BLaER1 (cell line): ENCODE measurements around the gene PITHD1.
A peak's percentile ranks its signal among the peaks of the same experiment; 100 is the strongest.
"Not testable (repeated sequence)": the region's sequence is repeated elsewhere in the genome, so short reads cannot be mapped to it uniquely, and the experiment has no call there.

Experiments
- H3K27ac ChIP-seq: shearing (Covaris generic); formaldehyde crosslinking; 2 replicates; pipeline ENCODE4 v1.8.1; 2022
- H3K27me3 ChIP-seq: shearing (Covaris generic); formaldehyde crosslinking; 2 replicates; pipeline ENCODE4 v1.8.1; 2022
- H3K36me3 ChIP-seq: shearing (Covaris generic); formaldehyde crosslinking; 2 replicates; pipeline ENCODE4 v1.8.1; 2022
- H3K4me1 ChIP-seq: shearing (Covaris generic); formaldehyde crosslinking; 2 replicates; pipeline ENCODE4 v1.8.1; 2022
- H3K4me2 ChIP-seq: shearing (Covaris generic); formaldehyde crosslinking; 2 replicates; pipeline ENCODE4 v1.8.1; 2022
- H3K4me3 ChIP-seq: shearing (Covaris generic); formaldehyde crosslinking; 2 replicates; pipeline ENCODE4 v1.8.1; 2022
- H3K9ac ChIP-seq: shearing (Covaris generic); formaldehyde crosslinking; 2 replicates; pipeline ENCODE4 v1.8.1; 2022
- H3K9me3 ChIP-seq: shearing (Covaris generic); formaldehyde crosslinking; 2 replicates; pipeline ENCODE4 v1.8.1; 2022
- H4K20me1 ChIP-seq: shearing (Covaris generic); formaldehyde crosslinking; 2 replicates; pipeline ENCODE4 v1.8.1; 2022
- Cebpa-rat ChIP-seq: shearing (Covaris generic); IDR thresholded peaks from 2 replicates; pipeline ENCODE4 v1.8.1; 2022

PITHD1 gene

DNA sequence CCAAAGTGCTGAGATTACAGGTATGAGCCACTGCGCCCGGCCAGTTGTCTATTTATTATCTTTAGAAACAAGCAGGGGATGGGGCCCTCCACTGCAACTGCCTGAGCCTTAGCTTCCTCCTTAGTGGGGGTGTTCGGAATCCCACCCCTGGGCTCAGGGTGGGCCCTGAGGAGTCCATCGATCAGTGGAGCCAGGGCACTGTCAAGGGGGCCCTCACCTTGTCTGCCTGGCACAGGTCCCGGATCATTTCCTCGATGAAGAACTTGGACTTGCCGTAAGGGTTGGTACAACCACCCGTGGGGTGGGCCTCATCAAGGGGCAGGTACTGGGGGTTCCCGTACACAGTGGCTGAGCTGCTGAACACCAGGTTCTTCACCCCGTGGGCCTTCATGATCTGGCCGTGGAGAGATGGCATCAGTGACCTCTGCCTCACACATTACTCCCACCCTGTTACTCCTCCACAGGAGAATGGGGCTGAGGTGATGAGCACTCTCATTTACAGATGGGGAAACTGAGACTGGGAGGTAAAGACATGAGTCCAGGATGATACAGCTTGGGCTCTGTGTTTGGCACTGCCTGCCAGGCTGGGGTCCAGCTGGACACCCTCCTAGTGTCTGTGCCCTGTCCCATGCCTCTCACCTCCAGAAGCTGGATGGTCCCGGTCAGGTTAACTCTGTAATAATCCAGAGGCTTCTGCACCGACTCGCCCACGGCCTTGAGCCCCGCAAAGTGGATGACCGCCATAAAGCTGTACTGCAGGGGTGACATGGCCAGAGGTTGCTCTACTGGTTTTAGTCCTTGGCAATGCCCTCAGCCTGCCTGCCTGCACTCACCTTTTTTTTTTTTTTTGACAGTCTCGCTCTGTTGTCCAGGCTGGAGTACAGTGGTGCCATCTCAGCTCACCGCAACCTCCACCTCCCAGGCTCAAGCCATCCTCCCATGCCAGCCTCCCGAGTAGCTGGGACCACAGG is 19.5 kb downstream of the PITHD1 start:
- peaks cover 18% of the 10 kb centered on the region for H4K20me1 ChIP-seq
- H3K4me3 ChIP-seq = no peak overlapping the region
- no peaks in the 10 kb centered on the region for H3K27me3 ChIP-seq
- H3K9ac ChIP-seq = no peak overlapping the region
- peaks cover 30% of the 10 kb centered on the region for H3K4me1 ChIP-seq
- no peak overlapping the region for H3K27ac ChIP-seq
- no peak overlapping the region for H3K4me2 ChIP-seq
- no peaks in the 10 kb centered on the region for H3K9me3 ChIP-seq
- no peak for TF ChIP-seq Cebpa-rat
- H3K36me3 ChIP-seq = peaks cover 65% of the 10 kb centered on the region

DNA sequence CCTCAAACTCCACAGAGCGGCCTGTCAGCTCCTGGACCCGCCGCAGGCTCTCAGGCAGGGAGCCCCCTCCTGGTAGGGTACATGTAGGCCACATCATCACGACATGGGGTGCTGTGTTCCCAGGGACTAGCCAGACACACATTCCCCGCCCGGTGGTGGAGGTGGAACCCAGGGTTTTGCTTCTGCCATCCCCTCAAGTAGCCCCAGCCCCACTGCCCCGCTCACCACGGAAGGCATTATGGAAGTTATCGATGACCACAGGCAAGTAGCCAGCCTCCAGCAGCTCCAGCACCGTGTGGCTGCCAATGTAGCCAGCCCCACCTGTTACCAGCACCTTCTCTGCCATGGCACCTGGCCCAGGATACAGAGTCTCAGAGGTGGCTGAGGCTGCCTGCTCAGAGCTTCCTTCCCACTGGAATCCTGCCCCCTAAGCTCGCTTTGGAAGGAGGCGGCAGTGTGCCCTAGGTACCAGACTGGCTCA is 20.5 kb downstream of the PITHD1 start:
- H3K36me3 ChIP-seq = peaks cover 61% of the 10 kb centered on the region
- no peaks in the 10 kb centered on the region for H3K27me3 ChIP-seq
- no peak overlapping the region for H3K9ac ChIP-seq
- TF ChIP-seq Cebpa-rat = no peak
- peaks cover 21% of the 10 kb centered on the region for H3K4me1 ChIP-seq
- H3K4me3 ChIP-seq = no peak overlapping the region
- H3K27ac ChIP-seq = no peak overlapping the region
- H4K20me1 ChIP-seq = 0 out of 2 replicates have a peak, but pooled peaks cover 9% of the 10 kb centered on the region
- peak overlapping the region; percentile 96 for H3K4me2 ChIP-seq
- no peaks in the 10 kb centered on the region for H3K9me3 ChIP-seq

DNA sequence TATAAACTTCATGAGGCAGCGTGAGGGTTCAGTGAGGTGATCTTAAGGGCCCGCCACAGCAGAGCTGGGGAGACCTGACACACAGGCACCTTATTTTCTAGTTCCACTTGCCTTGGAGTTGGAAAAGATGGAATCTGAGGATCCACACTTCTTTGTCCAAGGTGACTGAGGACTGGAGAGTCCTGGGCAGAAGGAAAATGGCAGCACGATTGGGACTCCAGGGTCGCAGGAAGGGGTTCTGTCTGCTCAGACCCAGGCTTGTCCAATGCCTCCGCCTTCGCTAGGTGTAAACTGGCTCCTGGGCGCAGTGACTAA is 21.0 kb downstream of the PITHD1 start:
- H3K27ac ChIP-seq = no peak overlapping the region
- TF ChIP-seq Cebpa-rat = no peak
- no peaks in the 10 kb centered on the region for H3K27me3 ChIP-seq
- peak overlapping the region; percentile 86 for H3K4me3 ChIP-seq
- H3K9ac ChIP-seq = peak overlapping the region; percentile 85
- peaks cover 21% of the 10 kb centered on the region for H3K4me1 ChIP-seq
- H3K4me2 ChIP-seq = peak overlapping the region; percentile 96
- H3K36me3 ChIP-seq = peaks cover 63% of the 10 kb centered on the region
- H4K20me1 ChIP-seq = 0 out of 2 replicates have a peak, but pooled peaks cover 9% of the 10 kb centered on the region
- H3K9me3 ChIP-seq = no peaks in the 10 kb centered on the region

- 0 out of 2 replicates have a peak, but pooled peaks cover 9% of the 10 kb centered on the region for H4K20me1 ChIP-seq
- peak overlapping the region; percentile 86 for H3K4me3 ChIP-seq
- H3K36me3 ChIP-seq = peaks cover 60% of the 10 kb centered on the region
- peak overlapping the region; percentile 72 for H3K27ac ChIP-seq
- H3K27me3 ChIP-seq = no peaks in the 10 kb centered on the region
- no peaks in the 10 kb centered on the region for H3K9me3 ChIP-seq
- H3K4me2 ChIP-seq = peak overlapping the region; percentile 96
- no peak for TF ChIP-seq Cebpa-rat
- peak overlapping the region; percentile 85 for H3K9ac ChIP-seq
- H3K4me1 ChIP-seq = peaks cover 21% of the 10 kb centered on the region
Measured at GRCh38 chr1:23799570-23800399, 21.6 kb downstream of the PITHD1 start.

DNA sequence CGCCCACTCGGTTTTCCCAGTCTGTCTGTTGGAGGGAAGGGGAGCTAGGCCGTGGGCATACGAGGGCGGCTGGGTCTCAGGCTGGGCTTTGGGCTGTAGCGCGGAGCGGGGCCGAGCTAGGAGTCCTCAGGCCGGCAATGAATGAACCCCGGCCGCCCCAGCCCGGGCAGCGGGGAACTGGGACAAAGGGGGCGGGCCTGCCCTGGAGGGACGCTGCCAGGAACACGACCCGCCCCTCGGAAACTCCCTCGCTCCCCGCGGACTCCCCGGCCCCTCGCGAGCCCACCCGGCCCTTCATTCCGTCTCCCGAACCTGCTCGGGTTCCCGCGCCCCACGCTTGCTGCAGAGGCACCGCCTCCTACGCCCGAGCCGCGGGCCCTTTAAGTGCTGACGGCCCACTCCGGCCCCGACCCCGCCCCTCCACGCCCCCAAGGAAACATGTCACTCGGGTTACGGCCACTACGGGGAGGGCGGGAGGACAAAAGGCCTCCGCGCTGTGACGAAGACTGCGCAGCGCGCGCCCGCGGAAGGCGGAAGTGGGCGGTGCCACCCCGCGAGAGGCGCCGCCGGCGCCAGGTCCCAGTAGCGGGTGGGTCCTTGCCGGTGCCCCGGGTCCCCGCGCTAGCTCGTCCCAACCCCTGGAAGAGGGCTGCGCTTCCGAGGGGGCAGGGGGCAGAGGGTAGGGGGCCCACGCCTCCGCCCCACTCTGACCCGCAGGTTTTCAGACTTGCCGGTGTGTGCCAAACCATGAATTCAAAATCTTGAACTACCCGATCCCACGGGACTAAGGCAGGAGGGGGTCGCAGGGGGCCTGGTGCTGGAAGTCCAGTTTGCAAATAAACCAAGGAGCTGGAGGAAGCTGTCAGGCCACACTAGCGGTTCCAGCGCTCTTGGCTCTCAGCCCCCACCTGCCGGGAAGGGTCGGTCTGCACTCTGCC is 22.5 kb downstream of the PITHD1 start, which contains the start of gene GALE:
TSS of gene GALE (minus strand) at position 355 of the 938 bp plus-strand sequence. CDS start 1,747 bp downstream, outside the sequence.
- H4K20me1 ChIP-seq = 0 out of 2 replicates have a peak, but pooled peaks cover 9% of the 10 kb centered on the region
- peak within 1 kb of the TSS; percentile 85 for H3K9ac ChIP-seq
- peaks cover 52% of the 10 kb centered on the region for H3K36me3 ChIP-seq
- peak within 1 kb of the TSS; percentile 80 for H3K27ac ChIP-seq
- peak within 1 kb of the TSS; percentile 96 for H3K4me2 ChIP-seq
- H3K4me3 ChIP-seq = peak within 1 kb of the TSS; percentile 86
- no peaks in the 10 kb centered on the region for H3K9me3 ChIP-seq
- peaks cover 21% of the 10 kb centered on the region for H3K4me1 ChIP-seq
- no peak for TF ChIP-seq Cebpa-rat
- H3K27me3 ChIP-seq = no peaks in the 10 kb centered on the region

DNA sequence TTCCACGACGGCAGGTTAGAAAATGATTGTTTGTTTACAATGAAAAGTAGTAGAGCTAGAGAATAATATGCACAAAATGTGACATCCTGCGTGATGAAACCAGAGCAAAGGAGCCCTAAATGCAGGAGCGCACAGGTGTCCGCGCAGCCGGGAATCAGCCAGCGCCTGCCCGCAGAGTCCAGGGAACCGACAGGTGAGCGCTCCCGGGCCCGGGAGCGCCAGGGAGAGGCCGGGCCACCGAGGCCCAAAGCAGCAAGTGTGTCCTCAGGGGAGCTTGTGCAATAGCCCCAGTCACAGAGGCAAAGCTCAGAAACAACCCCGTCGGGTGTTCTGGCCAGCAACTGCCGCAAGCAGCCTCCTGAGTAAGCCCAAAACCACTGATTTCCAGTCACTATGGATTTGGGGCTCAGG is 23.1 kb downstream of the PITHD1 start:
- Histone ChIP-seq H3K4me1 (peaks cover 21% of the 10 kb centered on the region), H3K27me3 (no peaks in the 10 kb centered on the region), H3K9ac (peak overlapping the region; percentile 85), H4K20me1 (0 out of 2 replicates have a peak, but pooled peaks cover 9% of the 10 kb centered on the region), H3K4me2 (peak overlapping the region; percentile 96), H3K27ac (peak overlapping the region; percentile 80), H3K36me3 (peaks cover 49% of the 10 kb centered on the region), H3K4me3 (peak overlapping the region; percentile 86), H3K9me3 (no peaks in the 10 kb centered on the region)
- TF ChIP-seq Cebpa-rat = 0 out of 2 replicates have a peak, but pooled peaks have one; percentile 41

GRCh38 chr1:23801876-23802275 is 23.7 kb downstream of the PITHD1 start:
- Histone ChIP-seq H3K27ac (no peak overlapping the region), H3K9ac (peak overlapping the region; percentile 85; the same call in 1 of the 2 replicates), H3K27me3 (no peaks in the 10 kb centered on the region), H3K4me3 (no peak overlapping the region), H3K4me1 (peaks cover 21% of the 10 kb centered on the region), H4K20me1 (0 out of 2 replicates have a peak, but pooled peaks cover 9% of the 10 kb centered on the region), H3K36me3 (peaks cover 49% of the 10 kb centered on the region), H3K9me3 (no peaks in the 10 kb centered on the region), H3K4me2 (peak overlapping the region; percentile 96)
- no peak for TF ChIP-seq Cebpa-rat

GRCh38 chr1:23802809-23803342 is 24.7 kb downstream of the PITHD1 start:
- H3K27ac ChIP-seq, H3K4me2 ChIP-seq, H3K27me3 ChIP-seq, H3K4me3 ChIP-seq, H3K9ac ChIP-seq, H4K20me1 ChIP-seq, H3K9me3 ChIP-seq: not testable (repeated sequence)
- Histone ChIP-seq H3K36me3 (peaks cover 49% of the 10 kb centered on the region), H3K4me1 (peaks cover 23% of the 10 kb centered on the region)
